ENCODE data around the gene TBX1.
A peak's percentile ranks its signal among the peaks of the same experiment; 100 is the strongest.

Gene TBX1

DNA sequence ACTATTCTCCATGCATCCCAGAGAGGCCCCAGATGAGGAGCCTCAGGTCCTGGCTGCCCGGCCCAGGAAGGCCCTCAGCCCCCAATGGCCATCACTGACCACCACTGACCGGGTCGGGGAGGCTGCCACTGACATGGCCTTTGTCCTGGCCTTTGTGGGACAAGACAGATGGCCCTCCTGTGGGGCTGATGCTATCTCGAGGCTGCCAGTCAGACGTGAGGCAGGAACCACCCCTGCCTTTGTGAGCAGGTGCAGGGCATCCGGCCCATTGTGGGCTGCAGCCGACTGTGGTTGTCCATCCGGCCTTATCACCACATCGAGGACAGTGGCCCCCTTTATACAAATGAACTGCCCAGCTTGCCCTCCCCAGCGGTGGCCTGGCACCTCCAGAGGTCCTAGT lies 31.7 kb upstream of the TBX1 start:
- in situ Hi-C loops (cut with HindIII; ENCODE audit: low sequenced_read_pairs), result no loop called here
- no peak overlapping the region for H3K4me3 ChIP-seq (ENCODE audit: low read depth, low read length)
- TF ChIP-seq, protein P1, sequence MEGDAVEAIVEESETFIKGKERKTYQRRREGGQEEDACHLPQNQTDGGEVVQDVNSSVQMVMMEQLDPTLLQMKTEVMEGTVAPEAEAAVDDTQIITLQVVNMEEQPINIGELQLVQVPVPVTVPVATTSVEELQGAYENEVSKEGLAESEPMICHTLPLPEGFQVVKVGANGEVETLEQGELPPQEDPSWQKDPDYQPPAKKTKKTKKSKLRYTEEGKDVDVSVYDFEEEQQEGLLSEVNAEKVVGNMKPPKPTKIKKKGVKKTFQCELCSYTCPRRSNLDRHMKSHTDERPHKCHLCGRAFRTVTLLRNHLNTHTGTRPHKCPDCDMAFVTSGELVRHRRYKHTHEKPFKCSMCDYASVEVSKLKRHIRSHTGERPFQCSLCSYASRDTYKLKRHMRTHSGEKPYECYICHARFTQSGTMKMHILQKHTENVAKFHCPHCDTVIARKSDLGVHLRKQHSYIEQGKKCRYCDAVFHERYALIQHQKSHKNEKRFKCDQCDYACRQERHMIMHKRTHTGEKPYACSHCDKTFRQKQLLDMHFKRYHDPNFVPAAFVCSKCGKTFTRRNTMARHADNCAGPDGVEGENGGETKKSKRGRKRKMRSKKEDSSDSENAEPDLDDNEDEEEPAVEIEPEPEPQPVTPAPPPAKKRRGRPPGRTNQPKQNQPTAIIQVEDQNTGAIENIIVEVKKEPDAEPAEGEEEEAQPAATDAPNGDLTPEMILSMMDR (IDR thresholded peaks at IDR 0.05; ENCODE audit: low read depth, low read length, missing control alignments), result no peak
- no peak for DNase-seq (ENCODE audit: low read depth)

GRCh38 chr22:19729507-19729906 lies 31.1 kb upstream of the TBX1 start:
- DNase-seq (ENCODE audit: low read depth), result no peak
- H3K4me3 ChIP-seq (ENCODE audit: low read depth, low read length), result no peak overlapping the region
- TF ChIP-seq, protein P1 (IDR thresholded peaks at IDR 0.05; ENCODE audit: low read depth, low read length, missing control alignments), result no peak
- in situ Hi-C loops (cut with HindIII; ENCODE audit: low sequenced_read_pairs), result no loop called here

DNA sequence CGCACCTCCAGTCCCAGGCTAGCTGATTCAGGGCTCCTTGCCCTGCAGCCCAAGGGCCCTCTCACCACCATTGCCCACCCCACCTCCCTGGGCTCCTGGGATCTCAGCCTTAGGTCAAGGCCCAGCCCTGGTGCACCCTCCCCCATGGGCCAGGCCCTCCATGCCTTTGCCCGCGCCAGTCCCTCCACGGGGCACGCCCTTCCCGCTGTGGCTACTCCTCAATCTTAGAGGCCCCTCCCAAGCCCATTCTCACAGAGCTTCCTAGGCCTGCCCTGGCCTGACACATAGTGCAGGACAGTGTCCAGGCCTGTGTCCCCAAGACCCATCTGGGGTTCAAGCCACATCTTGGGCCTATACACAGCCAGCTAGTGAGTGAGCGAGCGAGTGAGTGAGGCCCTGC lies 30.4 kb upstream of the TBX1 start:
- in situ Hi-C loops (cut with HindIII; ENCODE audit: low sequenced_read_pairs), result no loop called here
- no peak for DNase-seq (ENCODE audit: low read depth)
- TF ChIP-seq, protein P1 (IDR thresholded peaks at IDR 0.05; ENCODE audit: low read depth, low read length, missing control alignments), result no peak
- H3K4me3 ChIP-seq (ENCODE audit: low read depth, low read length), result no peak overlapping the region

- TF ChIP-seq, protein P1 (IDR thresholded peaks at IDR 0.05; ENCODE audit: low read depth, low read length, missing control alignments), result peak; percentile 84
- peak; percentile 38 for DNase-seq (ENCODE audit: low read depth)
- H3K4me3 ChIP-seq (ENCODE audit: low read depth, low read length), result peak overlapping the region; percentile 39
- in situ Hi-C loops (cut with HindIII; ENCODE audit: low sequenced_read_pairs), result no loop called here
Measured at GRCh38 chr22:19730655-19731360, 29.8 kb upstream of the TBX1 start.

- in situ Hi-C loops (cut with HindIII; ENCODE audit: low sequenced_read_pairs), result no loop called here
- no peak overlapping the region for H3K4me3 ChIP-seq (ENCODE audit: low read depth, low read length)
- TF ChIP-seq, protein P1 (IDR thresholded peaks at IDR 0.05; ENCODE audit: low read depth, low read length, missing control alignments), result no peak
- DNase-seq (ENCODE audit: low read depth), result no peak
Measured at GRCh38 chr22:19731361-19732135, 29.0 kb upstream of the TBX1 start.

DNA sequence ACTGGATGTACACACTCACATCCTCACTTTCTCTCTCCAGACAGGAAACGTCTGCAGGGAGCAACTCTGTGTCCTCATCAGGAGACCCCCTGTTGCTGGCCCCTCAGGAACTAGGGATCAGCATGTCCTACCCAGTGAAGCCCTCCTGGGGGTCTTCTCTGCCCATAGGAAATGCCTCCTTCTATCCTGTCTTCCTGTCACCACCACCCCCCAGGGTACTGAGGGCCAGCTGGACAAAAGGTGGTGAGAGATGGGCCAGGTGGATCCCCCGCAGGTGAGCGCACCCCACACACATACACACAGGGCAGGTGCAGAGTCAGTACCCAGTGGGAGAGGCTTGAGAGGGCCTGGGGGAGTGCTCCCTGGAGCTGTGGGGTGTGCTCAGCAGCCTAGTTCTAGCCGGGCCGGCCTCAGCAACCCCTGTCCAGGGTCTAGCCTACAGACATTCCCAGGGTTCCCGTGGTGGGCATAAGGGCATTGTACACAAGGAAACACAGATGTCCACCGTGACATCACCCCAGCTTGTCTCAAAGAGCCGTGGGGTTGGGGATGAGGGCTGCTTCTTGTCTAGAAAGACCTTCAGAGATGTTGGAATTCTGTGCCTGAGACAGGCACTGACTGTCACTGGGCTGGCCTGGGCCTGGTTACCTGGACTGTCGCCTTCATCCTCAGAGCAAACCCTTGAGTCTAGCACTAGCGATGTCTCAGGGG lies 28.0 kb upstream of the TBX1 start:
- H3K4me3 ChIP-seq (ENCODE audit: low read depth, low read length), result no peak overlapping the region
- in situ Hi-C loops (cut with HindIII; ENCODE audit: low sequenced_read_pairs), result no loop called here
- no peak for DNase-seq (ENCODE audit: low read depth)
- TF ChIP-seq, protein P1 (IDR thresholded peaks at IDR 0.05; ENCODE audit: low read depth, low read length, missing control alignments), result no peak
